HEK293 (cell line): ENCODE data around the gene FAM151B.

ENCODE experiments used
- CTCF ChIA-PET: fragments of 350-600 bp; formaldehyde crosslinking; extraction: SDS; loops from one replicate; lab custom pipeline; 2021; ENCODE audit warnings: antibody characterized with exemption; lab: Yijun Ruan, JAX
- POLR2A ChIA-PET: fragments of 300-600 bp; formaldehyde crosslinking; extraction: SDS; loops from one replicate; lab custom pipeline; 2020; ENCODE audit warnings: antibody characterized with exemption, inconsistent platforms; lab: Yijun Ruan, JAX
- H3K27ac ChIP-seq: fragments of 200-500 bp; sonication (Bioruptor generic); 2 replicates; pipeline ENCODE4 v1.5.1; 2014; ENCODE audit warnings: low read depth, low read length, control low read depth, inconsistent platforms; ENCODE audit errors: extremely low read depth
- H3K36me3 ChIP-seq, 2 experiments: fragments of 200-500 bp in 1 of 2; sonication (Bioruptor generic) in 1 of 2; 1 replicate in 1 of 2; 2 replicates in 1 of 2; pipeline ENCODE4 v1.5.1; 2014 to 2017; ENCODE audit warnings: inconsistent platforms in 2 of 2, low read length in 2 of 2; ENCODE audit not compliant: control insufficient read depth in 2 of 2, insufficient read depth in 1 of 2
- H3K4me1 ChIP-seq: fragments of 200-500 bp; sonication (Bioruptor generic); 2 replicates; pipeline ENCODE4 v1.5.1; 2014; ENCODE audit warnings: mild to moderate bottlenecking, low read length, inconsistent platforms; ENCODE audit not compliant: control insufficient read depth, insufficient read depth
- H3K4me3 ChIP-seq: 2 replicates; pipeline ENCODE4 v1.5.1; 2011; ENCODE audit warnings: low read depth, mild to moderate bottlenecking, control low read depth, low read length, moderate library complexity
- H3K9me3 ChIP-seq: fragments of 200-500 bp; sonication (Bioruptor generic); 2 replicates; pipeline ENCODE4 v1.5.1; 2014; ENCODE audit warnings: low read depth, low read length, inconsistent platforms; ENCODE audit not compliant: control insufficient read depth, insufficient read depth
- HIC1 ChIP-seq: fragments of 450-650 bp; formaldehyde crosslinking; IDR thresholded peaks from 2 replicates; pipeline ENCODE4 v1.5.1; 2016; ENCODE audit warnings: missing biosample characterization, missing genetic modification characterization
- KLF10 ChIP-seq: fragments of 450-650 bp; IDR thresholded peaks from 2 replicates; pipeline ENCODE4 v1.5.1; 2018; ENCODE audit warnings: missing biosample characterization, mild to moderate bottlenecking, missing genetic modification characterization
- PATZ1 ChIP-seq: fragments of 450-650 bp; formaldehyde crosslinking; IDR thresholded peaks from 2 replicates; pipeline ENCODE4 v1.5.1; 2016; ENCODE audit warnings: missing biosample characterization, missing genetic modification characterization
- SALL2 ChIP-seq: fragments of 450-650 bp; formaldehyde crosslinking; IDR thresholded peaks from 2 replicates; pipeline ENCODE4 v1.5.0; 2017; ENCODE audit warnings: missing biosample characterization, mild to moderate bottlenecking, missing genetic modification characterization, borderline replicate concordance
- ZBTB8A ChIP-seq: fragments of 450-650 bp; formaldehyde crosslinking; IDR thresholded peaks from 2 replicates; pipeline ENCODE4 v1.5.1; 2016; ENCODE audit warnings: missing biosample characterization, missing genetic modification characterization
- ZNF184 ChIP-seq: fragments of 450-650 bp; IDR thresholded peaks from 2 replicates; pipeline ENCODE4 v1.5.1; 2018; ENCODE audit warnings: missing biosample characterization, mild to moderate bottlenecking, missing genetic modification characterization
- ZNF274 ChIP-seq, 2 experiments: fragments of 200-500 bp in 1 of 2; fragments of 450-650 bp in 1 of 2; sonication (Bioruptor generic) in 1 of 2; formaldehyde crosslinking in 1 of 2; IDR thresholded peaks; 2 replicates each; pipeline versions ENCODE4 v1.5.1 to v1.6.1; 2014 to 2016; ENCODE audit warnings: borderline replicate concordance in 1 of 2, inconsistent platforms in 1 of 2, low read length in 1 of 2, missing biosample characterization in 1 of 2, missing genetic modification characterization in 1 of 2
- ZNF350 ChIP-seq: fragments of 450-650 bp; formaldehyde crosslinking; IDR thresholded peaks from 2 replicates; pipeline ENCODE4 v1.5.0; 2017; ENCODE audit warnings: missing biosample characterization, mild to moderate bottlenecking, missing genetic modification characterization
- ZNF362 ChIP-seq: fragments of 450-650 bp; formaldehyde crosslinking; IDR thresholded peaks from 2 replicates; pipeline ENCODE4 v1.5.1; 2016; ENCODE audit warnings: missing biosample characterization, missing genetic modification characterization
- ZNF391 ChIP-seq: fragments of 450-650 bp; formaldehyde crosslinking; IDR thresholded peaks from 2 replicates; pipeline ENCODE4 v1.5.1; 2016; ENCODE audit warnings: low read depth, missing biosample characterization, missing genetic modification characterization, borderline replicate concordance
- ZNF513 ChIP-seq: fragments of 450-650 bp; IDR thresholded peaks from 2 replicates; pipeline ENCODE4 v1.5.1; 2018; ENCODE audit warnings: missing biosample characterization, missing genetic modification characterization
- ZNF624 ChIP-seq: fragments of 450-650 bp; formaldehyde crosslinking; IDR thresholded peaks from 2 replicates; pipeline ENCODE4 v1.5.1; 2017; ENCODE audit warnings: missing biosample characterization, missing genetic modification characterization
- ZNF677 ChIP-seq: fragments of 450-650 bp; IDR thresholded peaks from 2 replicates; pipeline ENCODE4 v1.5.0; 2018; ENCODE audit warnings: missing biosample characterization, mild to moderate bottlenecking, missing genetic modification characterization, moderate library complexity
- ZNF785 ChIP-seq: fragments of 450-650 bp; formaldehyde crosslinking; IDR thresholded peaks from 2 replicates; pipeline ENCODE4 v1.5.1; 2016; ENCODE audit warnings: missing biosample characterization, missing genetic modification characterization
- ZSCAN23 ChIP-seq: fragments of 450-650 bp; formaldehyde crosslinking; IDR thresholded peaks from 2 replicates; pipeline ENCODE4 v1.5.1; 2016; ENCODE audit warnings: missing biosample characterization, missing genetic modification characterization

The FAM151B gene

GRCh38 chr5:80442742-80443141 lies 45.2 kb upstream of the FAM151B start:
- Histone ChIP-seq H3K27ac (no peak overlapping the region), H3K9me3 (no peaks in the 10 kb centered on the region), H3K36me3 (peaks cover 31 to 55% of the 10 kb centered on the region in 2 experiments), H3K4me1 (peaks cover 3% of the 10 kb centered on the region; the same call in 1 of the 2 replicates), H3K4me3 (no peak overlapping the region)
- POLR2A ChIA-PET = interaction anchor here (0.7 kb wide), 1 partner anchor 46 kb away, joined by 3 read pairs; no protein-coding TSS in a partner anchor
- CTCF ChIA-PET = interaction anchor here (0.6 to 1.2 kb wide), 2 partner anchors 38 to 97 kb away, joined by 4 read pairs; no protein-coding TSS in a partner anchor
- TF ChIP-seq ZNF362 (tag by site-specific recombination) (no peak), ZNF785 (tag by site-specific recombination) (no peak), ZNF677 (tag by site-specific recombination) (no peak), PATZ1 (no peak), ZNF184 (tag by site-specific recombination) (no peak), SALL2 (tag by site-specific recombination) (no peak), ZNF624 (no peak), ZNF274 (IDR thresholded peaks at IDR 0.05; ENCODE audit: low read length) (no peak), ZNF274 (tag by site-specific recombination; IDR thresholded peaks at IDR 0.05; ENCODE audit: borderline replicate concordance) (no peak), ZBTB8A (tag by site-specific recombination) (no peak), ZNF350 (tag by site-specific recombination) (no peak)

- no peak overlapping the region for H3K27ac ChIP-seq
- H3K36me3 ChIP-seq = peaks cover 54 to 56% of the 10 kb centered on the region in 2 experiments
- ChIA-PET POLR2A (interaction anchor here (1.0 kb wide), 1 partner anchor 45 kb away, joined by 3 read pairs; the partner anchor contains the start of gene ZFYVE16), CTCF (interaction anchor here (1.6 to 2.1 kb wide), 2 partner anchors 28 to 216 kb away, joined by 4 to 7 read pairs; no protein-coding TSS in a partner anchor)
- no peaks in the 10 kb centered on the region for H3K9me3 ChIP-seq
- no peak for TF ChIP-seq ZNF391 (tag by site-specific recombination)
- TF ChIP-seq KLF10 (tag by site-specific recombination) = no peak
- no peak for TF ChIP-seq ZNF513 (tag by site-specific recombination)
- TF ChIP-seq ZSCAN23 (tag by site-specific recombination) = no peak
- no peak for TF ChIP-seq HIC1 (tag by site-specific recombination)
- TF ChIP-seq PATZ1 = no peak
- H3K4me3 ChIP-seq = no peak overlapping the region
- no peaks in the 10 kb centered on the region for H3K4me1 ChIP-seq
Observed at GRCh38 chr5:80453366-80453765, 34.5 kb upstream of the FAM151B start.
